ENCODE measurements around the gene SPATA21. TPM values are rescaled to one million over a fixed set of nuclear protein-coding genes. Genes with fewer than 3 reads are reported as not detected.

SPATA21 gene
- total and polyA plus RNA-seq, 8 donors, result 0.14 to 0.46 (median 0.25) TPM; not detected in 2

DNA sequence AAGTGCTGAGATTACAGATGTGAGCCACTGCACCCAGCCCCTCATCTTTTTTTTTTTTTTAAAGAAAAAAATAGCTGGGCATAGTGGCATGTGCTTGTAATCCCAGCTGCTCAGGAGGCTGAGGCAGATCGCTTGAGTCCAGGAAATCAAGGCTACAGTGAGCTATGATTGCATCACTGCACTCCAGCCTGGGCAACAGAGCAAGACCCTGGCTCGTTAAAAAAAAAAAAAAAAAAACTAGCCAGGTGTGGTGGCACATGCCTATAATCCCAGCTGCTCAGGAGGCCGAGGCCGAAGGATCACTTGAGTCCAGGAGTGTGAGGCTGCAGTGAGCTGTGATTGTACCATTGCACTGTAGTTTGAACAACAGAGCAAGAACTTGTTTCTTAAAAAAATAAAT lies 56.4 kb downstream of the SPATA21 start:
- H3K4me1 ChIP-seq, result peaks cover 15 to 50% of the 10 kb centered on the region in 2 donors
- TF ChIP-seq, protein P1, sequence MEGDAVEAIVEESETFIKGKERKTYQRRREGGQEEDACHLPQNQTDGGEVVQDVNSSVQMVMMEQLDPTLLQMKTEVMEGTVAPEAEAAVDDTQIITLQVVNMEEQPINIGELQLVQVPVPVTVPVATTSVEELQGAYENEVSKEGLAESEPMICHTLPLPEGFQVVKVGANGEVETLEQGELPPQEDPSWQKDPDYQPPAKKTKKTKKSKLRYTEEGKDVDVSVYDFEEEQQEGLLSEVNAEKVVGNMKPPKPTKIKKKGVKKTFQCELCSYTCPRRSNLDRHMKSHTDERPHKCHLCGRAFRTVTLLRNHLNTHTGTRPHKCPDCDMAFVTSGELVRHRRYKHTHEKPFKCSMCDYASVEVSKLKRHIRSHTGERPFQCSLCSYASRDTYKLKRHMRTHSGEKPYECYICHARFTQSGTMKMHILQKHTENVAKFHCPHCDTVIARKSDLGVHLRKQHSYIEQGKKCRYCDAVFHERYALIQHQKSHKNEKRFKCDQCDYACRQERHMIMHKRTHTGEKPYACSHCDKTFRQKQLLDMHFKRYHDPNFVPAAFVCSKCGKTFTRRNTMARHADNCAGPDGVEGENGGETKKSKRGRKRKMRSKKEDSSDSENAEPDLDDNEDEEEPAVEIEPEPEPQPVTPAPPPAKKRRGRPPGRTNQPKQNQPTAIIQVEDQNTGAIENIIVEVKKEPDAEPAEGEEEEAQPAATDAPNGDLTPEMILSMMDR (IDR thresholded peaks at IDR 0.05), result no peak
- no peaks in the 10 kb centered on the region for H3K9me3 ChIP-seq
- no peaks in the 10 kb centered on the region for H3K27me3 ChIP-seq
- ATAC-seq (no peak), DNase-seq (no peak)
- no peak overlapping the region for H3K27ac ChIP-seq
- H3K4me3 ChIP-seq, result no peak overlapping the region
- intact Hi-C loops (cut with DNase I), result no loop called here
- H3K36me3 ChIP-seq, result no peaks in the 10 kb centered on the region

DNA sequence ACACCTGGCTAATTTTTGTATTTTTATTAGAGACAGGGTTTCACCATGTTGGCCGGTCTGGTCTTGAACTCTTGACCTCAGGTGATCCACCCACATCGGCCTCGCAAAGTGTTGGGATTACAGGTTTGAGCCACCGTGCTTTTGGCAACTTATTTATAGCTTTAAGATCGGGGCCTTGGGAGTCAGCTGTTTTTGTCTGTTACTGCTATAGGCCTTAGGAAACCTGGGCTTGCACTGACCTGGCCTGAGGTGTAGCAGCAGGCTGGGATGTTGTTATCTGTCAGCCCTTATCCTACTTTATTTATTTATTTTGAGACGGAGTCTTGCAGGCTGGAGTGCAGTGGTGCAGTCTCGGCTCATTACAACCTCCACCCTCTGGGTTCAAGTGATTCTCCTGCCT lies 58.8 kb downstream of the SPATA21 start:
- Histone ChIP-seq H3K4me3 (no peak overlapping the region), H3K9me3 (no peaks in the 10 kb centered on the region), H3K27me3 (no peaks in the 10 kb centered on the region), H3K4me1 (peaks cover 31 to 60% of the 10 kb centered on the region in 2 donors), H3K36me3 (no peaks in the 10 kb centered on the region), H3K27ac (no peak overlapping the region)
- no peak for DNase-seq
- TF ChIP-seq, protein P1 (IDR thresholded peaks at IDR 0.05), result no peak
- intact Hi-C loops (cut with DNase I), result no loop called here
- no peak for ATAC-seq

DNA sequence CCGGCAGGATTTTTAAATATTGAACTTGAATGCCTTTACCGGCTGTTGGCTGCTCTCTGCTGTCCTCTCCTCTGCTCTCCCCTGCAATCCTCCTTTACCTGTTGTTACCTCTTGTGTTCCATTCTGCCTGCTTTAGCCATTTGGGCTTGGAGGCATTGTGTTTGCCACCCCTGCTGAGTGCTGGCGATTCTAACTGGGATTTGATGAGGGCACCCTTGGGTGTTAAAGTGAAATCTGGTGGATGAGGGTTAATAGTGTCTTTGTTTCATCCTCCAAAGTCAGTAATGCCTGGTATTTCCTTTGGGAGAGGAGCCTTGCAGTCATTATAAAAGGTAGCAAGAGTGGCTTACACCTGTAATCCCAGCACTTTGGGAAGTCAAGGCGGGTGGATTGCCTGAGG lies 60.3 kb downstream of the SPATA21 start:
- ATAC-seq, result no peak
- intact Hi-C loops (cut with DNase I), result no loop called here
- Histone ChIP-seq H3K36me3 (no peaks in the 10 kb centered on the region), H3K9me3 (no peaks in the 10 kb centered on the region), H3K27me3 (no peaks in the 10 kb centered on the region), H3K4me3 (no peak overlapping the region), H3K27ac (no peak overlapping the region), H3K4me1 (peaks cover 36 to 75% of the 10 kb centered on the region in 2 donors)
- TF ChIP-seq, protein P1 (IDR thresholded peaks at IDR 0.05), result no peak
- no peak for DNase-seq

DNA sequence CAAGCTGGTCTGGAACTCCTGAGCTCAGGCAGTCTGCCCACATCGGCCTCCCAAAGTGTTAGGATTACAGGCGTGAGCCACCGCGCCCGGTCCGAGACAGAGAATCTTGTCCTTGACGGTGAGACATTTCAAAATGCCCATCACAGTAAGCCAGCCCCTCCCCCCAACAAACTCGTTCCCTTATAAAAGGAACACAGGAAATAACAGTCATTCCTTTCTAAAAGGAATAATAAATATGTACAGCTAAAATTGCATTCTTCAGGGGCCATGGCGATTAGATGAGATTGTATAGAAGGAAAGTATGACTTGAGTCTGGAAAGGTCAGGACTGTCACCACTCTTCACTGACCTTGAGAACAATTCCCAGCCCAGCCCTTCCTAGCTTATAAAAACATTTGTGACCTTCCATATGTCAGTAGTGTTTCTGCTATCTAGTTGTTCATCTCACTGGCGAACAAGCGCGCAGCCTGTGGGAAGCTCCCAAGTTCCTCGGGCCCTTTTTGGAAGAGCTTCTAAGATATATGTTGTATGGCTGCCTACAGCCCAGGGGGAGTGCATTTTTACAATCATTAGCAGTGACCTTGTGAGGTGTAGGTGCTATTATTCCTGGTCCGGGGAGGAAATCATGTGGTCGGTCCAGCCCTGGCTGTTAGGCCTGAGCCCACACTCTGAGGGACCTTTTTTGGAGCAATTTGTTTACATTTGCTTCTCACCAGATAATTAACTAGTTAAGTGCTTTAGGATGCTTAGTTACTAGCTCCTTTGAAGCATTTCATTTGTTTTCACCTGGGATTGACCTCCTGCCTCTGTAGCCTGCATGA lies 61.5 kb downstream of the SPATA21 start:
- H3K27me3 ChIP-seq, result no peaks in the 10 kb centered on the region
- no peak for DNase-seq

DNA sequence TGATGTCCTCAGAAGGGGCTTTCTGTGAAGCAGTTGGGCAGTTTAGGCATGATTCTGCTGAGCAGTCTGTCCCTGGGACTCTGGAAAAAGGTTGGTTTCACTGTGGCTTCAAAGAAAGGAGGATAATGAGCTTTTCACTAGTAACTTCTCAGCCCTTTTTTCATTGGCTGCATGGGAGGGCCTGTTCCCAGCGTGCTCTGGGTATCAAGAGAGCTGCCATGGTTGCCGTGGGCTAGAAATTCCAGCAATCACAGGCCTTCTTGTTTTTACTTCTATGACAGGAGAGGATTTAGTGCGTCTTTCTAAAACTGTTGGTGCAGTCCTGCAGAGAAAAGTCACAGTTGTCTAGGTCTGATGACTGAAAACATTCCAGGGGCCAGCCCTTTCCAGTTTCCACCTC lies 63.0 kb downstream of the SPATA21 start:
- no peaks in the 10 kb centered on the region for H3K36me3 ChIP-seq
- intact Hi-C loops (cut with DNase I), result no loop called here
- H3K4me1 ChIP-seq, result peaks cover 35 to 96% of the 10 kb centered on the region in 2 donors

More for the DNA sequence above, 61.5 kb downstream of the SPATA21 start:
- H3K4me1 ChIP-seq, result peaks cover 36 to 87% of the 10 kb centered on the region in 2 donors
- H3K27ac ChIP-seq, result peak overlapping the region; percentile 33 to 57
- H3K36me3 ChIP-seq, result no peaks in the 10 kb centered on the region
- H3K9me3 ChIP-seq, result no peaks in the 10 kb centered on the region
- ATAC-seq, result no peak
- TF ChIP-seq, protein P1 (IDR thresholded peaks at IDR 0.05), result no peak
- intact Hi-C loops (cut with DNase I), result no loop called here
- H3K4me3 ChIP-seq, result no peak overlapping the region

More for the DNA sequence above, 63.0 kb downstream of the SPATA21 start:
- DNase-seq (no peak), ATAC-seq (no peak)
- no peak overlapping the region for H3K4me3 ChIP-seq
- H3K27me3 ChIP-seq, result no peaks in the 10 kb centered on the region
- H3K27ac ChIP-seq, result peak overlapping the region in 1 of 2 donors; percentile 23
- no peaks in the 10 kb centered on the region for H3K9me3 ChIP-seq
- TF ChIP-seq, protein P1 (IDR thresholded peaks at IDR 0.05), result no peak
